ENCODE results near the gene CBARP.

The CBARP gene

GRCh38 chr19:1226522-1227303 is 11.1 kb downstream of the CBARP start:
- peaks cover 10 to 40% (median 14%) of the 10 kb centered on the region in 10 experiments; a peak in 18 of 20 replicates for H3K4me1 ChIP-seq
- H3K27me3 ChIP-seq: no peaks in the 10 kb centered on the region
- no peak overlapping the region for H3K4me3 ChIP-seq
- no peak overlapping the region for H3K9ac ChIP-seq
- peaks cover 47 to 85% (median 57%) of the 10 kb centered on the region in 11 experiments; a peak in 21 of 22 replicates for H4K20me1 ChIP-seq
- no peak for TF ChIP-seq Cebpa-rat (IDR thresholded peaks at IDR 0.05)
- H3K27ac ChIP-seq: no peak overlapping the region
- H3K36me3 ChIP-seq: peaks cover 65 to 74% (median 69%) of the 10 kb centered on the region in 11 experiments
- H3K4me2 ChIP-seq: no peak overlapping the region
- no peaks in the 10 kb centered on the region for H3K9me3 ChIP-seq (replicated peaks in 1 of 11)

DNA sequence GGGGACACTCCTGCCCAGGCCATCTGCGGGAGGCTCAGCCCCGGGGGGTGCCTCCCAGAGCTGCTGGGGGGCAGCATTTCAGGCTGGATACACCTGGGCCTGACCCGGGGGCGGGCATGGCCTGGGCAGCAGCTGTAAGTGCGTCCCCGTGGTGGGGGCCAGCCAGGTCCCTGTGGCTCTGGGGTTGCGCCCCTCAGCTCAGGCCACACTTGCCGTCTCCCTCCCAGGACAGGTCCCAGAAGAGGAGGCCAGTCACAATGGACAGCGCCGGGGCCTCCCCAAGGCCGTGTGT is 11.6 kb downstream of the CBARP start:
- Histone ChIP-seq H3K4me2 (0 out of 22 replicates have a peak overlapping the region, but pooled peaks of 1 of the 11 experiments have one; percentile 61), H3K9ac (peak overlapping the region in 1 of 11 experiments; percentile 61; a peak in 1 of 22 replicates), H3K4me3 (no peak overlapping the region), H3K9me3 (replicated peaks in 1 of 11) (no peaks in the 10 kb centered on the region), H3K27ac (no peak overlapping the region), H3K36me3 (peaks cover 69 to 80% (median 75%) of the 10 kb centered on the region in 11 experiments), H3K27me3 (no peaks in the 10 kb centered on the region), H3K4me1 (peaks cover 10 to 41% (median 15%) of the 10 kb centered on the region in 10 experiments; a peak in 18 of 20 replicates), H4K20me1 (peaks cover 52 to 88% (median 62%) of the 10 kb centered on the region in 11 experiments; a peak in 21 of 22 replicates)
- no peak for TF ChIP-seq Cebpa-rat (IDR thresholded peaks at IDR 0.05)

DNA sequence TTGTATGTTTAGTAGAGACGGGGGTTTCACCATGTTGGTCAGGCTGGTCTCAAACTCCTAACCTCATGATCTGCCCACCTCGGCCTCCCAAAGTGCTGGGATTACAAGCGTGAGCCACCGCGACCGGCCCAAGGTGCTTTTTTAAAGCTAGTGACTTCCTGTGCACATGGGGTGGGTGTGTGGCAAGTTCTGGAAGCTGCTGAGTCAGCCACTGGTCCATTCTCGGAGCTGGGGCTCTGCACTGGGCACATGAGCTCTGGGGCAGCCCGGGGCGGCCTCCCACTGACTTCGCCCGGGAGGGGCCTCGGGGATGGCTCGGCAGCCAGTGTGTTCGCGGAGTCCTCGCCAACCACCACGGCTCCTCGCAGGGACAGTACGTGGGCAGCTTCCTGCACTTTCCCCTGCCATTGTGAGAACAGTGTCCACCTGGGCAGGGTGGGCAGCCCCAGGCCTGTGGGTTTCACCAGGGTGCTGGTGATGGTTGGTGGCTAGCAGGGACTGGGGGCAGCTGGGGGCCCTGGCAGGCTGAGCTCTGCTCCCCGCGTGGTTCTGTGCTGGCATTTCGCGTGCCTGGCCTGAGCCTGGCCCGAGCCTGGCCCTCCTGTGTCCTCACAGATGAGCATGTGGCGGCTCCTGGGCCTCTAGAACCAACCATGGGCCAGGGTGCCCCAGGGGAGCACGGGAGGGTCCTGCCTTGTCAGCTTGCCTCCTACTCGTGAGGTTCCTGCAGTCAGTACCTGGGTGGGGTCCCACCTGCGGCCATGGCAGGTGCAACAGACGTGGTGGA is 12.2 kb downstream of the CBARP start:
- peak overlapping the region in 5 of 11 experiments; percentile 16 to 61 (median 36); a peak in 7 of 22 replicates for H3K9ac ChIP-seq
- H3K4me3 ChIP-seq: no peak overlapping the region
- H3K9me3 ChIP-seq (replicated peaks in 1 of 11): no peaks in the 10 kb centered on the region
- H3K27me3 ChIP-seq: no peaks in the 10 kb centered on the region
- H4K20me1 ChIP-seq: peaks cover 58 to 90% (median 68%) of the 10 kb centered on the region in 11 experiments; a peak in 21 of 22 replicates
- H3K36me3 ChIP-seq: peaks cover 74 to 85% (median 80%) of the 10 kb centered on the region in 11 experiments
- peak overlapping the region in 3 of 11 experiments; percentile 50 to 61 (median 52); a peak in 6 of 22 replicates for H3K4me2 ChIP-seq
- TF ChIP-seq Cebpa-rat (IDR thresholded peaks at IDR 0.05): no peak
- H3K27ac ChIP-seq: no peak overlapping the region; a peak in 1 of 22 replicates
- H3K4me1 ChIP-seq: peaks cover 10 to 41% (median 15%) of the 10 kb centered on the region in 10 experiments; a peak in 18 of 20 replicates

GRCh38 chr19:1224847-1225246 is 13.0 kb downstream of the CBARP start:
- Histone ChIP-seq H3K27ac (peak overlapping the region in 1 of 11 experiments; percentile 6; a peak in 1 of 22 replicates), H4K20me1 (peaks cover 65 to 90% (median 76%) of the 10 kb centered on the region in 11 experiments), H3K36me3 (peaks cover 82 to 93% (median 88%) of the 10 kb centered on the region in 11 experiments), H3K9ac (peak overlapping the region in 5 of 11 experiments; percentile 16 to 61 (median 44); a peak in 7 of 22 replicates), H3K4me2 (peak overlapping the region in 3 of 11 experiments; percentile 50 to 61 (median 52); a peak in 7 of 22 replicates), H3K4me3 (no peak overlapping the region), H3K4me1 (peaks cover 10 to 41% (median 15%) of the 10 kb centered on the region in 10 experiments; a peak in 18 of 20 replicates), H3K9me3 (replicated peaks in 1 of 11) (no peaks in the 10 kb centered on the region), H3K27me3 (no peaks in the 10 kb centered on the region)
- no peak for TF ChIP-seq Cebpa-rat (IDR thresholded peaks at IDR 0.05)

DNA sequence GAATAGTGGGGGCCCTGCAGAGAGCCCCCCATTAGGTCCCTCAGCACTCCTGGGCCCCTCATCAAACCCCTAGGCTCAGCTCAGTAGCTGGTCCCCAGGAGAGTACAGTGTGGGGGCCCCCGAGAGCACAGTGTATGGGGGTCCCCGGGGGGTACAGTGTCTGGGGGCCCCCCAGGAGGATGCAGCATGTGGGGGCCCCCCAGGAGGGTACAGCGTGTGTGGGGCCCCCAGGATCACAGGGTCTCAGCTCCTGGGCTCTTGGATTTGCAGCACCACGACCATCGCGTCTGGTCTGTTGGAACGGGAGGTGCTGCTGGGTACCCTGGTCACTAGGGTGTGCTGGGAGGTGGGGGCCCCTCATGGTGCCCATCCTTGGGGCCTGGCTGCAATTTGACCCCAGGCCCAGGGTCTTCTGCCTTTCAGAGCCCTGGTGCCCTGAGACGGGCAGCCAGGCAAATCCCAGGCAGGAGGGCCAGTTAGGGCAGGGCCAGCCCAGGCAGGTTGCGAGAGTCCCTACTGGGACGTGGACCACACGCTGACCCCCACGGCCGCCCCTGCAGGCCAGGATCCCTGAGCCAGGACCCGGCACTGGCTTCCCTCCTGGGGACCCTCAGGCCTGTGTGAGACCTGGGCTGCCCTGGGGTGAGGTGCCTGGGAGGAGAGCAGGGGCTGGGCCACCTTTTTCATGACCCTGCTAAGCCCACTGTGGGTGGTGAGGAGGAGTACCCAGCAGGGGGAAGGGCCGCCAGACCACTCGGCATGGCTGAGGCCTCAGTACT is 13.6 kb downstream of the CBARP start:
- Histone ChIP-seq H3K27ac (no peak overlapping the region; a peak in 1 of 22 replicates), H3K9me3 (replicated peaks in 1 of 11) (no peaks in the 10 kb centered on the region), H4K20me1 (peaks cover 68 to 95% (median 79%) of the 10 kb centered on the region in 11 experiments), H3K4me3 (no peak overlapping the region), H3K4me1 (peaks cover 10 to 41% (median 15%) of the 10 kb centered on the region in 10 experiments; a peak in 18 of 20 replicates), H3K27me3 (no peaks in the 10 kb centered on the region), H3K36me3 (peaks cover 84 to 95% (median 90%) of the 10 kb centered on the region in 11 experiments), H3K4me2 (peak overlapping the region in 3 of 11 experiments; percentile 50 to 61 (median 52); a peak in 5 of 22 replicates), H3K9ac (peak overlapping the region in 5 of 11 experiments; percentile 16 to 61 (median 44); a peak in 6 of 22 replicates)
- TF ChIP-seq Cebpa-rat (IDR thresholded peaks at IDR 0.05): no peak

DNA sequence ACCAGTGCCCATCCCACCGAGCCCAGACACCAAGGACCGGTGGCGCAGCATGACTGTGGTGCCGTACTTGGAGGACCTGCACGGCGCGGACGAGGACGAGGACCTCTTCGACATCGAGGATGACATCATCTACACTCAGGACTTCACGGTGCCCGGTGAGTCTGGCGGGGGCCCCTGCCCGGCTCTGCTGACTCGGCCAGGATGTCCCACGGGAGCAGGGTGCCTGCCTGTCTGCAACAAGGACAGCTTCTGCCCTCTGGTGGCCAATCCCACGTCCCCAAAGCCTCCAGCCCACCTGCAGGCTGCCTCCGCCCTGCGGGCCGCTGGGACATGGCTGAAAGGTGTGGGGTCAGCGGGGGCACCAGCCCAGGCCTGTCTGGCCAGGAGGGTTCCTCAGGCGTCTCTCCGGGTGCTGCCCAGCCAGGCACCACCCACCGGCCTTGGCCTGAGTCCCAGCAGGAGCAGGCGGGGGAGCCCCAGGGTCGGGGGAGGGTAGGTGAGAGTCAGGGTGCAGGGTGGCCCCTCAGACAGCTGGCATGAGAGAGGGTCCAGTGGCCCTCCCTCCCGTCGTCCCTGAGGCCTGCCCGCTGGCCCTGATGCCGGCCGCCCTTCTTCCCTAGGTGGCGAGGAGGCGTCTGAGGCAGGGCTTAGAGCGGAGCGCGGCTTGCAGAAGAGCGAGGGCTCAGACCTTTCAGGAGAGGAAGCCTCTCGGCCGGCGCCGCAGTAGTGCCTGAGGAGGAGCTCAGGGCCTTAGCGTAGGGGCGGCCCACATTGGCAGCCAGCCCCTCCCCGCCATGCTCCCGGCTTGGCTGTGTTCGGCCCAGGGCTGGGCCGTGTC is 14.6 kb downstream of the CBARP start:
- Histone ChIP-seq H3K36me3 (peaks cover 80 to 97% (median 90%) of the 10 kb centered on the region in 11 experiments), H3K4me2 (peak overlapping the region in 7 of 11 experiments; percentile 8 to 32 (median 18); a peak in 5 of 22 replicates)

DNA sequence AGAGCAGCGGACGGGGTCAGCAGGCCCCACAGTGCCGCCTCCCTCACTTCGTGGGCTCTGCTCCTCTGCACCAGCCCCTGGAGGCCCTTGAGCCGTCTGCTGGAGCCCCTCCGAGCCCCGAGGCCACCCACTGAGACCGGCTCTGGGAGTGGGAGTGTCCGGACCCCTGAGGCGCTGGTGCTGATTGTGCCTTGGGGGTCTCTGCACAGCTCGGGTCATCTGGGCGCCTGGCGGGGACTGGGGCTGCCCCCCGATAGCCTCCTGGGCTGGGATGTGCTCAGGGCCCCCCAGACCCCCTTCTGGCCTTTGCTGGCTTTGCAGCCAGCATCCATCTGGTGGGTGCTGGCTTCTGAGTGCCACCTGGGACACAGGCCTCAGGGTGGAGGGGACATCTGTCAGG is 15.4 kb downstream of the CBARP start:
- Histone ChIP-seq H3K27ac (no peak overlapping the region), H3K9ac (peak overlapping the region in 7 of 11 experiments; percentile 16 to 46 (median 38); a peak in 6 of 22 replicates), H3K9me3 (replicated peaks in 1 of 11) (no peaks in the 10 kb centered on the region), H3K4me3 (no peak overlapping the region), H3K4me2 (peak overlapping the region in 7 of 11 experiments; percentile 8 to 32 (median 18); a peak in 5 of 22 replicates), H3K36me3 (peaks cover 71 to 97% (median 84%) of the 10 kb centered on the region in 11 experiments), H4K20me1 (peaks cover 81 to 100% (median 96%) of the 10 kb centered on the region in 11 experiments), H3K4me1 (peaks cover 11 to 57% (median 22%) of the 10 kb centered on the region in 10 experiments), H3K27me3 (no peaks in the 10 kb centered on the region)
- no peak for TF ChIP-seq Cebpa-rat (IDR thresholded peaks at IDR 0.05)

More for the DNA sequence above, 14.6 kb downstream of the CBARP start:
- Histone ChIP-seq H4K20me1 (peaks cover 77 to 100% (median 88%) of the 10 kb centered on the region in 11 experiments), H3K9me3 (replicated peaks in 1 of 11) (no peaks in the 10 kb centered on the region), H3K27me3 (no peaks in the 10 kb centered on the region), H3K4me3 (no peak overlapping the region), H3K4me1 (peaks cover 10 to 50% (median 18%) of the 10 kb centered on the region in 10 experiments; a peak in 18 of 20 replicates), H3K27ac (no peak overlapping the region), H3K9ac (peak overlapping the region in 7 of 11 experiments; percentile 16 to 46 (median 38); a peak in 6 of 22 replicates)
- no peak for TF ChIP-seq Cebpa-rat (IDR thresholded peaks at IDR 0.05)
